Activated effector memory CD4-positive, alpha-beta T cell treated with Interleukin-2 at 50 U/mL for 16 hours (primary cell): ENCODE data around the gene TAGLN2.
A peak's percentile ranks its signal among the peaks of the same experiment; 100 is the strongest.

Source experiments
- DNase-seq: peaks from one replicate; pipeline ENCODE4 v3.0.0-alpha.2; 2020

The TAGLN2 gene

GRCh38 chr1:159896546-159896930, 28.8 kb downstream of the TAGLN2 start:
- DNase-seq: no peak

- DNase-seq: no peak
Measured at GRCh38 chr1:159895836-159896545, 29.3 kb downstream of the TAGLN2 start.

- DNase-seq: no peak
Measured at GRCh38 chr1:159895286-159895685, 30.0 kb downstream of the TAGLN2 start.

GRCh38 chr1:159892944-159893343, 32.4 kb downstream of the TAGLN2 start:
- DNase-seq: no peak

GRCh38 chr1:159891275-159892157, 33.8 kb downstream of the TAGLN2 start:
- peak; percentile 61 for DNase-seq

- DNase-seq: no peak
Measured at GRCh38 chr1:159890390-159890789, 34.9 kb downstream of the TAGLN2 start.

- DNase-seq: no peak
Measured at GRCh38 chr1:159889821-159890252, 35.5 kb downstream of the TAGLN2 start.

GRCh38 chr1:159889202-159889601, 36.1 kb downstream of the TAGLN2 start:
- no peak for DNase-seq

- DNase-seq: no peak
Measured at GRCh38 chr1:159884296-159884695, 41.0 kb downstream of the TAGLN2 start.

- no peak for DNase-seq
Measured at GRCh38 chr1:159883134-159883533, 42.2 kb downstream of the TAGLN2 start.

GRCh38 chr1:159882527-159882862, 42.8 kb downstream of the TAGLN2 start:
- no peak for DNase-seq

GRCh38 chr1:159881622-159882526, 43.4 kb downstream of the TAGLN2 start:
- peak; percentile 28 for DNase-seq

GRCh38 chr1:159880430-159880829, 44.9 kb downstream of the TAGLN2 start:
- DNase-seq: no peak

GRCh38 chr1:159879977-159880376, 45.3 kb downstream of the TAGLN2 start:
- no peak for DNase-seq

- no peak for DNase-seq
Measured at GRCh38 chr1:159879136-159879535, 46.2 kb downstream of the TAGLN2 start.

GRCh38 chr1:159877695-159878444, 47.4 kb downstream of the TAGLN2 start:
- DNase-seq: no peak

GRCh38 chr1:159873530-159874143, 51.7 kb downstream of the TAGLN2 start:
- DNase-seq: no peak

GRCh38 chr1:159872891-159873290, 52.4 kb downstream of the TAGLN2 start:
- DNase-seq: no peak

GRCh38 chr1:159870704-159871103, 54.6 kb downstream of the TAGLN2 start:
- no peak for DNase-seq

GRCh38 chr1:159869607-159870006, 55.7 kb downstream of the TAGLN2 start:
- no peak for DNase-seq

GRCh38 chr1:159869173-159869572, 56.1 kb downstream of the TAGLN2 start:
- DNase-seq: no peak

GRCh38 chr1:159868766-159869165, 56.5 kb downstream of the TAGLN2 start:
- no peak for DNase-seq
